ENCODE results near the gene DDR2.

GRCh38 chr1:162695687-162696086 lies 63.4 kb downstream of the DDR2 start:
- TF ChIP-seq, protein P1, sequence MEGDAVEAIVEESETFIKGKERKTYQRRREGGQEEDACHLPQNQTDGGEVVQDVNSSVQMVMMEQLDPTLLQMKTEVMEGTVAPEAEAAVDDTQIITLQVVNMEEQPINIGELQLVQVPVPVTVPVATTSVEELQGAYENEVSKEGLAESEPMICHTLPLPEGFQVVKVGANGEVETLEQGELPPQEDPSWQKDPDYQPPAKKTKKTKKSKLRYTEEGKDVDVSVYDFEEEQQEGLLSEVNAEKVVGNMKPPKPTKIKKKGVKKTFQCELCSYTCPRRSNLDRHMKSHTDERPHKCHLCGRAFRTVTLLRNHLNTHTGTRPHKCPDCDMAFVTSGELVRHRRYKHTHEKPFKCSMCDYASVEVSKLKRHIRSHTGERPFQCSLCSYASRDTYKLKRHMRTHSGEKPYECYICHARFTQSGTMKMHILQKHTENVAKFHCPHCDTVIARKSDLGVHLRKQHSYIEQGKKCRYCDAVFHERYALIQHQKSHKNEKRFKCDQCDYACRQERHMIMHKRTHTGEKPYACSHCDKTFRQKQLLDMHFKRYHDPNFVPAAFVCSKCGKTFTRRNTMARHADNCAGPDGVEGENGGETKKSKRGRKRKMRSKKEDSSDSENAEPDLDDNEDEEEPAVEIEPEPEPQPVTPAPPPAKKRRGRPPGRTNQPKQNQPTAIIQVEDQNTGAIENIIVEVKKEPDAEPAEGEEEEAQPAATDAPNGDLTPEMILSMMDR (IDR thresholded peaks at IDR 0.05; ENCODE audit: low read depth, low read length), result no peak
- TF ChIP-seq, protein P2, sequence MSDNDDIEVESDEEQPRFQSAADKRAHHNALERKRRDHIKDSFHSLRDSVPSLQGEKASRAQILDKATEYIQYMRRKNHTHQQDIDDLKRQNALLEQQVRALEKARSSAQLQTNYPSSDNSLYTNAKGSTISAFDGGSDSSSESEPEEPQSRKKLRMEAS (IDR thresholded peaks at IDR 0.05; ENCODE audit: low read depth, low read length), result no peak
- no peak for TF ChIP-seq MYC (IDR thresholded peaks at IDR 0.05; ENCODE audit: low read depth, low read length)
- TF ChIP-seq POLR2A (IDR thresholded peaks at IDR 0.05; ENCODE audit: extremely low read depth, insufficient read length), result no peak
